HEK293 (cell line): ENCODE data around the gene GNB4.

Source experiments
- BCL11A ChIP-seq: fragments of 450-650 bp; formaldehyde crosslinking; IDR thresholded peaks from 2 replicates; pipeline ENCODE4 v1.5.1; 2016; ENCODE audit warnings: low read depth, missing biosample characterization, missing genetic modification characterization
- GLIS2 ChIP-seq: fragments of 450-650 bp; formaldehyde crosslinking; IDR thresholded peaks from 2 replicates; pipeline ENCODE4 v1.5.1; 2016; ENCODE audit warnings: missing biosample characterization, missing genetic modification characterization
- HOXC10 ChIP-seq: sonication (generic); formaldehyde crosslinking; IDR thresholded peaks from 2 replicates; pipeline ENCODE4 v1.8.1; 2023; ENCODE audit warnings: mild to moderate bottlenecking, missing genetic modification reagents
- IKZF3 ChIP-seq: fragments of 450-650 bp; IDR thresholded peaks from 2 replicates; pipeline ENCODE4 v1.5.0; 2018; ENCODE audit warnings: missing biosample characterization, mild to moderate bottlenecking, missing genetic modification characterization, moderate library complexity
- KLF7 ChIP-seq: fragments of 450-650 bp; formaldehyde crosslinking; IDR thresholded peaks from 2 replicates; pipeline ENCODE4 v1.5.1; 2016; ENCODE audit warnings: missing biosample characterization, missing genetic modification characterization, borderline replicate concordance
- KLF9 ChIP-seq: fragments of 450-650 bp; formaldehyde crosslinking; IDR thresholded peaks from 2 replicates; pipeline ENCODE4 v1.5.1; 2016; ENCODE audit warnings: missing biosample characterization, missing genetic modification characterization, low read depth
- OVOL3 ChIP-seq: fragments of 450-650 bp; formaldehyde crosslinking; IDR thresholded peaks from 2 replicates; pipeline ENCODE4 v1.5.1; 2016; ENCODE audit warnings: missing biosample characterization, missing genetic modification characterization
- SETDB1 ChIP-seq: IDR thresholded peaks from one replicate; pipeline ENCODE4 v1.6.1; 2017; ENCODE audit warnings: mild to moderate bottlenecking, low read length, moderate library complexity, mixed read lengths; ENCODE audit not compliant: insufficient read length
- ZBTB6 ChIP-seq: fragments of 450-650 bp; formaldehyde crosslinking; IDR thresholded peaks from 2 replicates; pipeline ENCODE4 v1.5.1; 2017; ENCODE audit warnings: missing biosample characterization, missing genetic modification characterization
- ZFHX2 ChIP-seq: fragments of 450-650 bp; formaldehyde crosslinking; conservative IDR thresholded peaks from 2 replicates; pipeline ENCODE4 v1.5.1; 2016; ENCODE audit warnings: missing biosample characterization, missing genetic modification characterization
- ZNF133 ChIP-seq: fragments of 450-650 bp; formaldehyde crosslinking; IDR thresholded peaks from 2 replicates; pipeline ENCODE4 v1.5.1; 2016; ENCODE audit warnings: missing biosample characterization, missing genetic modification characterization
- ZNF138 ChIP-seq: fragments of 450-650 bp; formaldehyde crosslinking; IDR thresholded peaks from 2 replicates; pipeline ENCODE4 v1.5.1; 2016; ENCODE audit warnings: missing biosample characterization, missing genetic modification characterization, borderline replicate concordance
- ZNF211 ChIP-seq: fragments of 450-650 bp; formaldehyde crosslinking; IDR thresholded peaks from 2 replicates; pipeline ENCODE4 v1.5.1; 2016; ENCODE audit warnings: low read depth, missing biosample characterization, missing genetic modification characterization
- ZNF280D ChIP-seq: fragments of 450-650 bp; formaldehyde crosslinking; IDR thresholded peaks from 2 replicates; pipeline ENCODE4 v1.5.1; 2016; ENCODE audit warnings: missing biosample characterization, missing genetic modification characterization
- ZNF350 ChIP-seq: fragments of 450-650 bp; formaldehyde crosslinking; IDR thresholded peaks from 2 replicates; pipeline ENCODE4 v1.5.0; 2017; ENCODE audit warnings: missing biosample characterization, mild to moderate bottlenecking, missing genetic modification characterization
- ZNF404 ChIP-seq: fragments of 450-650 bp; formaldehyde crosslinking; IDR thresholded peaks from 2 replicates; pipeline ENCODE4 v1.5.1; 2017; ENCODE audit warnings: missing biosample characterization, missing genetic modification characterization
- ZNF426 ChIP-seq: fragments of 450-650 bp; formaldehyde crosslinking; IDR thresholded peaks from 2 replicates; pipeline ENCODE4 v1.5.1; 2017; ENCODE audit warnings: missing biosample characterization, missing genetic modification characterization, mild to moderate bottlenecking, inconsistent platforms, moderate library complexity
- ZNF449 ChIP-seq: fragments of 450-650 bp; formaldehyde crosslinking; IDR thresholded peaks from 2 replicates; pipeline ENCODE4 v1.5.1; 2017; ENCODE audit warnings: missing biosample characterization, mild to moderate bottlenecking, missing genetic modification characterization, moderate library complexity
- ZNF521 ChIP-seq: fragments of 450-650 bp; formaldehyde crosslinking; IDR thresholded peaks from 2 replicates; pipeline ENCODE4 v1.5.1; 2017; ENCODE audit warnings: missing biosample characterization, mild to moderate bottlenecking, missing genetic modification characterization
- ZNF549 ChIP-seq: fragments of 450-650 bp; IDR thresholded peaks from 2 replicates; pipeline ENCODE4 v1.5.1; 2018; ENCODE audit warnings: missing biosample characterization, missing genetic modification characterization, mild to moderate bottlenecking, inconsistent platforms, moderate library complexity
- ZNF558 ChIP-seq: fragments of 450-650 bp; formaldehyde crosslinking; IDR thresholded peaks from 2 replicates; pipeline ENCODE4 v1.5.1; 2016; ENCODE audit warnings: missing biosample characterization, missing genetic modification characterization
- ZNF580 ChIP-seq: fragments of 450-650 bp; formaldehyde crosslinking; IDR thresholded peaks from 2 replicates; pipeline ENCODE4 v1.5.1; 2016; ENCODE audit warnings: missing biosample characterization, missing genetic modification characterization
- ZNF596 ChIP-seq: fragments of 450-650 bp; IDR thresholded peaks from 2 replicates; pipeline ENCODE4 v1.5.0; 2018; ENCODE audit warnings: missing biosample characterization, mild to moderate bottlenecking, missing genetic modification characterization, moderate library complexity
- ZNF658 ChIP-seq: fragments of 450-650 bp; formaldehyde crosslinking; IDR thresholded peaks from 2 replicates; pipeline ENCODE4; 2016; ENCODE audit warnings: missing biosample characterization, missing genetic modification characterization
- ZNF747 ChIP-seq: fragments of 450-650 bp; formaldehyde crosslinking; IDR thresholded peaks from 2 replicates; pipeline ENCODE4 v1.5.1; 2016; ENCODE audit warnings: missing biosample characterization, missing genetic modification characterization
- ZNF792 ChIP-seq: fragments of 450-650 bp; formaldehyde crosslinking; IDR thresholded peaks from 2 replicates; pipeline ENCODE4 v1.5.1; 2016; ENCODE audit warnings: missing biosample characterization, missing genetic modification characterization
- ZSCAN30 ChIP-seq: fragments of 450-650 bp; IDR thresholded peaks from 2 replicates; pipeline ENCODE4 v1.5.1; 2018; ENCODE audit warnings: missing biosample characterization, mild to moderate bottlenecking, missing genetic modification characterization, moderate library complexity
- ZXDB ChIP-seq: fragments of 450-650 bp; formaldehyde crosslinking; IDR thresholded peaks from 2 replicates; pipeline ENCODE4 v1.5.1; 2016; ENCODE audit warnings: missing biosample characterization, missing genetic modification characterization
- TF ChIP-seq, protein P1 (sequence below): fragments of 450-650 bp; formaldehyde crosslinking; IDR thresholded peaks from 2 replicates; pipeline ENCODE4 v1.5.1; 2016; ENCODE audit warnings: missing biosample characterization, missing genetic modification characterization
- TF ChIP-seq, protein P2 (sequence below): fragments of 450-650 bp; formaldehyde crosslinking; IDR thresholded peaks from 2 replicates; pipeline ENCODE4 v1.5.1; 2016; ENCODE audit warnings: missing biosample characterization, missing genetic modification characterization

Gene GNB4

DNA sequence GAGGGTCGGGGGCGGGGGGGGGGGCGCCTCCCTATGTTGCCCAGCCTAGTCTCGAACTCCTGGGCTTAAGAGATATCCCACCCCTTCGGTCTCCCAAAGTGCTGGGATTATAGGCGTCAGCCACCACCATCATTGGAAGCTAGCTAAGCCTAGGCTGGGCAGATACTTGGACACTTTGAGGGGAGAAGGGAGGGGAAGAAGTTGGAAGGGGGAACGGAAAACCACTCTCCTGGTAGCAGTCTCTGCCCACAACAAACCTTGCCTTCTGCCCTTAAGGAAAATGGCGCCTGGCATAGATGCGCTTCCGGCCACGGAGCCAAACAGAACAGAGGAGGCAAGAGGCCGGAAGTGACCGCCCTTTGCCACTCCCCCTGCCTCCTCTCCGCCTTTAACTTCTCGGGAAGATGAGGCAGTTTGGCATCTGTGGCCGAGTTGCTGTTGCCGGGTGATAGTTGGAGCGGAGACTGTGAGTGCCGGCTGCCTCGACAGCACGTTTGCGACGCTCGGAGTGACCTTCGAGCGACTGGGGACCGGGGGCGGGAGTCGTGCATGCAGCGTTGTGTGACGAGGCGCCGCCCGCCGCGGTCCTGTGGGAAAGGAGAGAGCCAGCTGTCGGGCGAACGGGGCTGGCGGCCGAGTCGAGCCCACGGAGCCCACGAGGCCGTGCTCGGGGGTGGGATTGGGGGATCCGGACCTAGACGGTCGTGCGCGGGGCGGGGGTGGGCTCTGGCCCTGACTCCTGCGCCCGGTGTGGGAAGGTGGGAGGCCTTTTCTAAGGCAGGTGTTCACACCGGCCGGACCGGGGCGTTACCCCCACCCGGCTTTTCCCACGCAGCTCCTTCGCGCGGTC is 103.7 kb downstream of the GNB4 start, which contains the start of gene MFN1 (continued):
- TF ChIP-seq KLF9 (tag by site-specific recombination), result peak; percentile 89
- no peak for TF ChIP-seq ZNF426 (tag by site-specific recombination)
- TF ChIP-seq BCL11A (tag by site-specific recombination), result no peak
- TF ChIP-seq IKZF3, result peak; percentile 80
- TF ChIP-seq ZNF747 (tag by site-specific recombination), result no peak
- TF ChIP-seq ZNF558, result no peak
- no peak for TF ChIP-seq ZNF211 (tag by site-specific recombination)
- peak; percentile 58; the same call in 1 of the 2 replicates for TF ChIP-seq GLIS2 (tag by site-specific recombination)
- TF ChIP-seq HOXC10 (CRISPR knock-in tag), result no peak
- TF ChIP-seq ZSCAN30 (tag by site-specific recombination), result 0 out of 2 replicates have a peak, but pooled peaks have one; percentile 50
- peak; percentile 32; the same call in 1 of the 2 replicates for TF ChIP-seq ZXDB
- TF ChIP-seq ZNF449, result no peak
- TF ChIP-seq ZNF596 (tag by site-specific recombination), result no peak
- TF ChIP-seq ZNF280D (tag by site-specific recombination), result no peak
- no peak for TF ChIP-seq KLF7 (tag by site-specific recombination)
- TF ChIP-seq ZFHX2 (tag by site-specific recombination), result peak; percentile 41; the same call in 1 of the 2 replicates
- TF ChIP-seq ZNF521 (tag by site-specific recombination), result no peak
- TF ChIP-seq ZNF138 (tag by site-specific recombination), result no peak
- TF ChIP-seq, protein P1, sequence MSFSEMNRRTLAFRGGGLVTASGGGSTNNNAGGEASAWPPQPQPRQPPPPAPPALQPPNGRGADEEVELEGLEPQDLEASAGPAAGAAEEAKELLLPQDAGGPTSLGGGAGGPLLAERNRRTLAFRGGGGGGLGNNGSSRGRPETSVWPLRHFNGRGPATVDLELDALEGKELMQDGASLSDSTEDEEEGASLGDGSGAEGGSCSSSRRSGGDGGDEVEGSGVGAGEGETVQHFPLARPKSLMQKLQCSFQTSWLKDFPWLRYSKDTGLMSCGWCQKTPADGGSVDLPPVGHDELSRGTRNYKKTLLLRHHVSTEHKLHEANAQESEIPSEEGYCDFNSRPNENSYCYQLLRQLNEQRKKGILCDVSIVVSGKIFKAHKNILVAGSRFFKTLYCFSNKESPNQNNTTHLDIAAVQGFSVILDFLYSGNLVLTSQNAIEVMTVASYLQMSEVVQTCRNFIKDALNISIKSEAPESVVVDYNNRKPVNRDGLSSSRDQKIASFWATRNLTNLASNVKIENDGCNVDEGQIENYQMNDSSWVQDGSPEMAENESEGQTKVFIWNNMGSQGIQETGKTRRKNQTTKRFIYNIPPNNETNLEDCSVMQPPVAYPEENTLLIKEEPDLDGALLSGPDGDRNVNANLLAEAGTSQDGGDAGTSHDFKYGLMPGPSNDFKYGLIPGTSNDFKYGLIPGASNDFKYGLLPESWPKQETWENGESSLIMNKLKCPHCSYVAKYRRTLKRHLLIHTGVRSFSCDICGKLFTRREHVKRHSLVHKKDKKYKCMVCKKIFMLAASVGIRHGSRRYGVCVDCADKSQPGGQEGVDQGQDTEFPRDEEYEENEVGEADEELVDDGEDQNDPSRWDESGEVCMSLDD, result 0 out of 2 replicates have a peak, but pooled peaks have one; percentile 16
- TF ChIP-seq ZNF133 (tag by site-specific recombination), result no peak
- TF ChIP-seq SETDB1, result no peak
- TF ChIP-seq, protein P2, sequence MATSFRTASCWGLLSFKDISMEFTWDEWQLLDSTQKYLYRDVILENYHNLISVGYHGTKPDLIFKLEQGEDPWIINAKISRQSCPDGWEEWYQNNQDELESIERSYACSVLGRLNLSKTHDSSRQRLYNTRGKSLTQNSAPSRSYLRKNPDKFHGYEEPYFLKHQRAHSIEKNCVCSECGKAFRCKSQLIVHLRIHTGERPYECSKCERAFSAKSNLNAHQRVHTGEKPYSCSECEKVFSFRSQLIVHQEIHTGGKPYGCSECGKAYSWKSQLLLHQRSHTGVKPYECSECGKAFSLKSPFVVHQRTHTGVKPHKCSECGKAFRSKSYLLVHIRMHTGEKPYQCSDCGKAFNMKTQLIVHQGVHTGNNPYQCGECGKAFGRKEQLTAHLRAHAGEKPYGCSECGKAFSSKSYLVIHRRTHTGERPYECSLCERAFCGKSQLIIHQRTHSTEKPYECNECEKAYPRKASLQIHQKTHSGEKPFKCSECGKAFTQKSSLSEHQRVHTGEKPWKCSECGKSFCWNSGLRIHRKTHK, result no peak
- no peak for TF ChIP-seq ZNF404
- no peak for TF ChIP-seq ZBTB6 (tag by site-specific recombination)
- TF ChIP-seq ZNF792 (tag by site-specific recombination), result no peak
- TF ChIP-seq ZNF658, result no peak
- 0 out of 2 replicates have a peak, but pooled peaks have one; percentile 30 for TF ChIP-seq ZNF580 (tag by site-specific recombination)
- TF ChIP-seq ZNF350 (tag by site-specific recombination), result no peak
- TF ChIP-seq ZNF549 (tag by site-specific recombination), result no peak
- TF ChIP-seq OVOL3 (tag by site-specific recombination), result no peak
